ENCODE measurements around the gene SMC1A.

- TF ChIP-seq CTCF (IDR thresholded peaks at IDR 0.05; ENCODE audit: low read depth, low read length), result peak; percentile 81
- no peak for TF ChIP-seq POLR2A (IDR thresholded peaks at IDR 0.05; ENCODE audit: extremely low read depth, insufficient read length)
- TF ChIP-seq MAX (IDR thresholded peaks at IDR 0.05; ENCODE audit: low read depth, low read length), result no peak
These were observed 13.5 kb upstream of the SMC1A start for GRCh38 chrX:53435997-53436396.

Measured in NB4 (cell line).